HG03060 (cell line): ENCODE measurements around the gene PHOX2A.

Experiments
- ATAC-seq: cut with Tn5 transposase; IDR thresholded peaks from one replicate; pipeline ENCODE4 v1.9.1; 2021; ENCODE audit warnings: low read depth, moderate number of reproducible peaks; ENCODE audit not compliant: unreplicated experiment

Gene PHOX2A

GRCh38 chr11:72235351-72236057, 8.5 kb downstream of the PHOX2A start:
- ATAC-seq, result no peak

DNA sequence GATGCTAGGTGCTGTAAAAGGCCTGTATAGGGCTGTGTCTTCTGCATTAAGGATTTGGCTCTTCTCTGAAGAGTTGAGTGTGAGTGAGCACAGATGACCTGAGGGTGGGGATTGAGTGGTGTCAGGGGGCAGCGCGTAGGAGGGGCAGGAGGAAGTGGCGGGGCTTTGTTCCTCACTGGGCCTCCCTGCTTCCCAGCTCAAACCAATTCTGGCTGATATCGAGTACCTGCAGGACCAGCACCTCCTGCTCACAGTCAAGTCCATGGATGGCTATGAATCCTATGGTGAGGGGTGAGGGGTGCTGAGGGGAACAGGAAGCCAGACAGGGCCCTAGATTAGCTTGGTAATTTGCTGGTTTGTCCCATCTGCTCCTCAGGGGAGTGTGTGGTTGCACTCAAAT, 9.1 kb downstream of the PHOX2A start:
- ATAC-seq, result no peak

DNA sequence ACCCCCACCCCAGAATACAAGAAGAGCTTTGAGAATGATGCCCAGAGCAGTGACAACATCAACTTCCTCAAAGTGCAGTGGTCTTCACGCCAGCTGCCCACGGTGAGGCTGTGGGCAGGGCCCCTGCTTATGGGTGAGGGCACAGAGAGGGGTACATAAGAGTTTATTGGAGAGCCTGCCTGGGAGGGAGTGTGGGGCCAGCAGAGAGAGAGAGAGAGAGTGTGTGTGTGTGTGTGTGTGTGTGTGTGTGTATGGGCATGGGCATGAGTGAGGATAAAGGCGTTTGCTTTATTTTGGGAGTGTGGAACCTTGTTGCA, 9.5 kb downstream of the PHOX2A start:
- no peak for ATAC-seq

- ATAC-seq, result no peak
These were observed 10.0 kb downstream of the PHOX2A start for GRCh38 chr11:72233773-72234513.

- no peak for ATAC-seq
These were observed 10.8 kb downstream of the PHOX2A start for GRCh38 chr11:72233056-72233772.

- ATAC-seq, result no peak
These were observed 11.5 kb downstream of the PHOX2A start for GRCh38 chr11:72232260-72233055.

DNA sequence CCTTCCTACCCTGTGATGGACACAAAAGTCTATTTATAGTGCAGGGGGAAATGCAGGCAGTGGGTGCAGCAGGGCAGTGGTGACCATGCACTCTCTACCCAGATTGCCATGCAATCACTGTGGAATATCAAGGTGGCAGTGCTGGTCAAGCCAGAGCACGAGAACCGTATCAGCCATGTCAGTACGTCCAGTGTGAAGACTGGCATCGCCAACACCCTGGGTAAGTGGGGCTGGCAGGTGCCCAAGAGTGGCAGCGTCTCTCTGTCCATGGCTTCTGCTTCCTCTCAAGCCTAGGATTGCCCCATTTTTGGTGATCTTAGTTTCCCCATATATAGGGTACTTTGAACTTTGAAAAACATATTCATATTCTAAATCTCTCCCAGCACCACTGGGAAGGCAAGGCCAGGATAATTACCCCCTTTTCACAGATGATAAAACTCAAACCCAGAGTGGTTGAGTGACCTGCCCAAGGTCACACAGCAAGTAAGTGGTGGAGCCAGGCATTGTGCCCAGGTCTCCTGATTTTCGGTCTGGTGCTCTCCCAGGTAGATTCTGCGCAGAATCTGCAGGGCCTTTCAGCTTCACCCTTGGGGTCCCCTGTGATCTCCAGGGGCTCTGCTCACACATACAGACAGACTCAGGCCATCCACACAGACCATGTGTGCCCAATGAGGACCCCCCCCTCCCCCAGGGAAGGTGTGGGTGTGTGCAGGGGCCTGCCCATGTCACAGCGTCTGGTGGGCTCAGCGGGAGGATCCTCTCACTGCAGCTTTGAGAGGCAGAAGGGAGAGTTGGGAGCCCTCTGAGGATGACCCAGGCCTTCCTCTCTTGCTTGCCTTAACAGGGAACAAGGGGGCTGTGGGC, 12.3 kb downstream of the PHOX2A start:
- no peak for ATAC-seq

- no peak for ATAC-seq
These were observed 13.1 kb downstream of the PHOX2A start for GRCh38 chr11:72230764-72231365.

GRCh38 chr11:72229925-72230763, 13.8 kb downstream of the PHOX2A start:
- no peak for ATAC-seq

DNA sequence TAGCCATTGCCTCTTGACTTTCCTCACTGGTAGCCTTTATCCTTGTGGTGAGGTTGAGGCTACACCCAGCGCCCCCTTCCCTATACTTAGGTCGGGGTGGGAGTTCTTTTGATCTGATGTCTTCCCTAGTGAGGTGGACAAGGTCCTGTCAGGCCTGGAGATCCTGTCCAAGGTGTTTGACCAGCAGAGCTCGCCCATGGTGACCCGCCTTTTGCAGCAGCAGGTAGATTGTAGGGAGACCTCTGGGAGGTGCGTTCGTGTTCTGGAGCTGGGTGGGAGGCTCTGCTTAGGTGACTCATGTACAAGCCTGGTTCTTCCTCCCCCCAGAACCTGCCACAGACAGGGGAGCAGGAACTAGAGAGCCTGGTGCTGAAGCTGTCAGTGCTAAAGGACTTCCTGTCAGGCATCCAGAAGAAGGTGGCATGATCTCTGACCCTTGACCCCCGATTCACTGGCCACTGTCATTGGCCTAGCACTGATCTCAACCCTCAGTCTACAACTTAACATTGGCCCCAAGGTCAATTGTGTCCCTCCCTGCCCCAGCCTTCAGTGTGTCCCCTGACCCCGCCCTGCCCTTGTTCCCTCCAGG, 14.5 kb downstream of the PHOX2A start:
- no peak for ATAC-seq

DNA sequence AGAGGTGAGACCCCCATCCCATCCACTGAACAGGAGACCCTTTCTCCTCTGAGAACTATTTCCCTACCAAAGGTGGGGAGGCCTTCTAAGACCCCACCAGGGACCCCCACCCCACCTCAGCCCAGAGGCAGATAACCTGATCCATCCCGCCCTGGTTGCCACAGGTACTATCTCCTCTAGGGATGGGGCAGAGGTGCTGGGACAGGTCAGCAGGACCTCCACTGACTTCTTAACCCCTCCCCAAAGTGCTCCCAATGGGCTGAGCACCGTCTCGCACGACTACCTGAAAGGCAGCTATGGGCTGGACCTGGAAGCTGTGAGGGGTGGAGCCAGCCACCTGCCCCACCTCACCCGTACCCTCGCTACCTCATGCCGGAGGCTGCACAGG, 15.1 kb downstream of the PHOX2A start:
- no peak for ATAC-seq

GRCh38 chr11:72228229-72228843, 15.6 kb downstream of the PHOX2A start:
- ATAC-seq, result no peak

- no peak for ATAC-seq
These were observed 16.4 kb downstream of the PHOX2A start for GRCh38 chr11:72227316-72228228.

DNA sequence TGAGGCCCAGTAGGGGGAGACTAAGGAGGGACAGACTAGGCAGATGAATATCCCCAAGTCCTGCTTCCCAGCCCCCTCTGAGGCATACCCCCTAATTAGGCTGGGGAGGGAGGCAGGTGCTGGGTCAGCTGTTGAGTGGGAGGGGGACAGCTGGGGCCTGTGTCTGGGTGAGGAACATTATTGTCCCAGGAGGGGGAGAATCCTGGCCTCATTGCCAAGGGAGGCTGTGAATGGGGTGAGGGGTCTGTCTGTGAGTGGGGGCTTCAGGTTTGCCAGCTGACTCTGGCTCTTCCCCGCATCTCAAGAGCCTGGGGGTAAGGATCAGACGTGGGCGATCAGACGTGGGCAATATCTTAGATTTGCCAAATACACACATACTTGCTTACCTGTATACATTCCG, 17.3 kb downstream of the PHOX2A start:
- ATAC-seq, result no peak

- no peak for ATAC-seq
These were observed 18.5 kb downstream of the PHOX2A start for GRCh38 chr11:72225411-72225951.

DNA sequence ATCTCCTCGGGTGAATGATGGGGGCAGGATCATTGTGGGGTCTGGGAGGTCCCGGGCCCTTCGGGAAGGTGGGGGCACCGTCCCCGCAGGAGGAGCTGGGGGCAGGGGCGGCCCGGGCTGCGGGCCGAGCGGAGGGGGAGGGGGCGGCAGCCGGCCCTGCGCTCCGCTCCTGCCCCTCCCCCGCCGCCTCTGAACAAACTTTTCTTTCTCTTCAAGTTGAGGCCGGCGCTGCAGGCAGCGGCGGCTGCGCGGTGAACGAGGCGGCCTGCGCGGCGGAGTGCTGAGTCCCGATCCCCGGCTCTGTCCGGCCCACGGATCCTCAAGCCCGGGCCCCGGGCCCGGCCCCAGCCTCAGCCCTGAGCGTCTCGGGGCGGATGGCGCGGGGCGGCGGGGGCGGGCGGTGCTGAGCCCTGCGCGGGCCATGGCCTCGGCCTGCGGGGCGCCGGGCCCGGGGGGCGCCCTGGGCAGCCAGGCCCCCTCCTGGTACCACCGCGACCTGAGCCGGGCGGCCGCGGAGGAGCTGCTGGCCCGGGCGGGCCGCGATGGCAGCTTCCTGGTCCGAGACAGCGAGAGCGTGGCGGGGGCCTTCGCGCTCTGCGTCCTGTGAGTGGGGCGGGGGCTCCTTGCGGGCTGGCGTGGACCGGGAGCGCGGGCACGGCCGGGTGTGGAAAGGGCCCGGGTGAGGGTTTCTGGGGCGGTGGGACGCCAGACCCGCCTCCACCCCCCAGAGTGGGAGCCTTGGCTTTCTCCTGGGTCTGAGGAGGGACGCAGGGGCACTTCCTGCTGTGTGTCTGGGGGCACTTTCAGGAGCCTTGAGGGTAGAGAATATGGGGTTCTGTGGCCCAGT, 19.2 kb downstream of the PHOX2A start, which contains the start of gene INPPL1:
Gene INPPL1 (plus strand): TSS at position 204 of the 847 bp plus-strand sequence. CDS start 218 bp downstream, at position 422.
- no peak for ATAC-seq
